HG02840 (cell line): ENCODE results near the gene RAMACL.

Experiments used
- ATAC-seq: cut with Tn5 transposase; IDR thresholded peaks from one replicate; pipeline ENCODE4 v1.9.1; 2021; ENCODE audit warnings: mild to moderate bottlenecking, moderate library complexity, moderate number of reproducible peaks; ENCODE audit not compliant: unreplicated experiment, low FRiP score

The RAMACL gene

GRCh38 chr6:166581091-166581511 is 5.4 kb downstream of the RAMACL start:
- ATAC-seq = no peak

- ATAC-seq = no peak
These were observed 6.1 kb downstream of the RAMACL start for GRCh38 chr6:166580076-166581050.

- ATAC-seq = no peak
These were observed 7.1 kb downstream of the RAMACL start for GRCh38 chr6:166579237-166579850.

GRCh38 chr6:166578536-166579236 is 7.8 kb downstream of the RAMACL start:
- no peak for ATAC-seq

GRCh38 chr6:166575205-166575604 is 11.3 kb downstream of the RAMACL start:
- no peak for ATAC-seq

- ATAC-seq = no peak
These were observed 12.8 kb downstream of the RAMACL start for GRCh38 chr6:166573511-166574216.

- no peak for ATAC-seq
These were observed 13.9 kb downstream of the RAMACL start for GRCh38 chr6:166572370-166573261.

GRCh38 chr6:166570929-166571713 is 15.4 kb downstream of the RAMACL start:
- no peak for ATAC-seq

GRCh38 chr6:166569206-166569605 is 17.3 kb downstream of the RAMACL start:
- no peak for ATAC-seq

- no peak for ATAC-seq
These were observed 18.7 kb downstream of the RAMACL start for GRCh38 chr6:166567813-166568212.

- no peak for ATAC-seq
These were observed 19.4 kb downstream of the RAMACL start for GRCh38 chr6:166567107-166567506.

GRCh38 chr6:166566026-166567011 is 20.2 kb downstream of the RAMACL start:
- ATAC-seq = no peak

- no peak for ATAC-seq
These were observed 21.2 kb downstream of the RAMACL start for GRCh38 chr6:166565084-166565967.

GRCh38 chr6:166563805-166564204 is 22.7 kb downstream of the RAMACL start:
- no peak for ATAC-seq

- no peak for ATAC-seq
These were observed 23.3 kb downstream of the RAMACL start for GRCh38 chr6:166563200-166563599.

- no peak for ATAC-seq
These were observed 23.8 kb downstream of the RAMACL start for GRCh38 chr6:166562726-166563125.
